Epithelial cell of proximal tubule (primary cell): ENCODE data around the gene ST8SIA5. TPM values are rescaled to one million over a fixed set of nuclear protein-coding genes. Genes with fewer than 3 reads are reported as not detected.

ENCODE experiments used
- DNase-seq: peaks from one replicate; pipeline ENCODE4 v3.0.0-alpha.2; 2011; ENCODE audit warnings: low read depth
- H3K4me3 ChIP-seq: 2 replicates; pipeline ENCODE4 v1.5.1; 2011; ENCODE audit warnings: low read depth, mild to moderate bottlenecking, low read length
- total RNA-seq: library from RNA; depleted of rRNA; stranded (reverse); fragments of >200 nt; gene quantifications from 2 replicates; pipeline ENCODE4 v1.2.3, GENCODE V29; 2015
- TF ChIP-seq, protein P1 (sequence below): conservative IDR thresholded peaks from 2 replicates; pipeline ENCODE4 v1.5.1; 2012; ENCODE audit warnings: low read depth, mild to moderate bottlenecking, low read length

Gene ST8SIA5
- total RNA-seq, 1 donor from 2014 or later, result not detected

- TF ChIP-seq, protein P1, sequence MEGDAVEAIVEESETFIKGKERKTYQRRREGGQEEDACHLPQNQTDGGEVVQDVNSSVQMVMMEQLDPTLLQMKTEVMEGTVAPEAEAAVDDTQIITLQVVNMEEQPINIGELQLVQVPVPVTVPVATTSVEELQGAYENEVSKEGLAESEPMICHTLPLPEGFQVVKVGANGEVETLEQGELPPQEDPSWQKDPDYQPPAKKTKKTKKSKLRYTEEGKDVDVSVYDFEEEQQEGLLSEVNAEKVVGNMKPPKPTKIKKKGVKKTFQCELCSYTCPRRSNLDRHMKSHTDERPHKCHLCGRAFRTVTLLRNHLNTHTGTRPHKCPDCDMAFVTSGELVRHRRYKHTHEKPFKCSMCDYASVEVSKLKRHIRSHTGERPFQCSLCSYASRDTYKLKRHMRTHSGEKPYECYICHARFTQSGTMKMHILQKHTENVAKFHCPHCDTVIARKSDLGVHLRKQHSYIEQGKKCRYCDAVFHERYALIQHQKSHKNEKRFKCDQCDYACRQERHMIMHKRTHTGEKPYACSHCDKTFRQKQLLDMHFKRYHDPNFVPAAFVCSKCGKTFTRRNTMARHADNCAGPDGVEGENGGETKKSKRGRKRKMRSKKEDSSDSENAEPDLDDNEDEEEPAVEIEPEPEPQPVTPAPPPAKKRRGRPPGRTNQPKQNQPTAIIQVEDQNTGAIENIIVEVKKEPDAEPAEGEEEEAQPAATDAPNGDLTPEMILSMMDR, result no peak
- no peak for DNase-seq
- no peak overlapping the region for H3K4me3 ChIP-seq
These were observed 67.9 kb downstream of the ST8SIA5 start for GRCh38 chr18:46688853-46689525.

DNA sequence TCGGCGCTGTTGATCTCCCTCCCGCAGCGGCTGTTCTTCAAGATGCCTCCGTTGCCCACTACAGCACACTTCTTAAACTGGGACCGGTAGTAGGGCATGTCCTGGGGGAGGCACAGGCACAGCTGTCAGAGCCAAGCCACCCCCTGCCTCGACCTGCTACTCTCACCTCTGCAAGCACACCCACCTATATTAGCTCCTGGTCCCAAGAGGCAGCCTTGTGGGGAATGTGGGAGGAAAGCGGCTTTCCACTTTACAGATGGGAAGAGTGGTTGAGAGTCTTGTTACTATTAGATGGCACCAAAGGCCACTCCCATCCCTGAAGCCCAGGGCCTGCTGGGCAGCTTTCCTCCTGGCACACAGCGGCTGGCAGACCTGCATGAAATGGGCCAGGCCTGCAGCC, 70.7 kb downstream of the ST8SIA5 start:
- no peak overlapping the region for H3K4me3 ChIP-seq
- no peak for DNase-seq
- TF ChIP-seq, protein P1, result no peak

DNA sequence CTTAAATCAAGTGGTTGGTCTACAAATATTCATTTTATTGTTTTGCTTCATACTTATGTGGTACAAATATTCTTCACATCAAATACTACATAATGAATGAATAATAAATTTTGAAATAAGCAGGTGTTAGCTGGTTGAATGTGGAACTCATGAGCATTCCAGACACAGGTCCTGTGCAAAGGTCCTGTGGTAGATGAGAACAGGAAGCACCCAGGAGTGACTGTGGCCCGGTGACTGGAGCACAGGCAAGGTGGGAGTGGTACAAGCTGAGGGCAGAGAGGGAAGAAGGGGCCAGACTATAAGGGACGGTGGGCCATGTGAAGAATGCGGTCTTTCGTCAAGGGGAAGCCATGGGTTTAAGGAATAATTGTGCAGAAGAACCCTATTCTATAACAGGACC, 73.6 kb downstream of the ST8SIA5 start:
- no peak overlapping the region for H3K4me3 ChIP-seq
- TF ChIP-seq, protein P1, result no peak
- no peak for DNase-seq

- DNase-seq, result no peak
- H3K4me3 ChIP-seq, result no peak overlapping the region
- TF ChIP-seq, protein P1, result no peak
These were observed 75.8 kb downstream of the ST8SIA5 start for GRCh38 chr18:46680784-46681695.

GRCh38 chr18:46679846-46680598, 76.8 kb downstream of the ST8SIA5 start:
- DNase-seq, result no peak

DNA sequence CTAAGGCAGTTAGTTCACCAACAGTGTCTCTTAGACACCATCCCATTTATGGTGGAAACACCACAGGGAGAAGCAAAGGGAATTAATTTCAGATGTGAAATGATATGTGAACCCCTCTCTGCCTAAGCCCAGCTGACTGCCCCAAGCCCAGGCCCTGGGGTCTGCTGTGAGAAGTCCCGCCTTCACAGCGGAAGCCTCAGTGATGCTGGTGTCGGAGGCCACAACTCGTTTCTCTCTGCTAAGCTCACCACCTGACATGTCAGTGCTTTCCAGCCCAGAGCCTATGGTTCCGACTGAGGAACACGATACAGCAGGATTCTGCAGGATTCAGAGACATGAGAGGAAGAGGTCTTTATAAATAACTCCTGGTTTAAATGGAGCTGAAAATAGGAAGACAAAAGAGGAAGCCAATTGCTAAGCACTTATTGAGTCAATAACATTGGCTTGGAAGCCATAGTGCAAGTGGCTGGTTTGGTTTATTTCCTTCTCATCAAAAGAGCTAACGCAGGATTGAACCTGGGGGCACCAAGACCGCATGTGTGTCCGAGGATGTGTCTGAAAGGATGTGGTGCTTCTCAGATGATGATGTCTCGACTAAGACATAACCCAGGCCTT, 78.0 kb downstream of the ST8SIA5 start:
- TF ChIP-seq, protein P1, result no peak
- DNase-seq, result no peak
- H3K4me3 ChIP-seq, result no peak overlapping the region

More at GRCh38 chr18:46679846-46680598, 76.8 kb downstream of the ST8SIA5 start:
- no peak overlapping the region for H3K4me3 ChIP-seq
- TF ChIP-seq, protein P1, result no peak
